ENCODE data around the gene KRTAP6-2.

The KRTAP6-2 gene

GRCh38 chr21:30563630-30564029 is 35.1 kb downstream of the KRTAP6-2 start:
- no peak for DNase-seq

- no peak for DNase-seq
These were observed 35.6 kb downstream of the KRTAP6-2 start for GRCh38 chr21:30563072-30563471.

GRCh38 chr21:30561957-30562356 is 36.7 kb downstream of the KRTAP6-2 start:
- DNase-seq = no peak

GRCh38 chr21:30561264-30561895 is 37.3 kb downstream of the KRTAP6-2 start, which contains the start of gene KRTAP19-7:
KRTAP19-7 (minus strand) TSS chr21:30561314; CDS start chr21:30561289, 25 bp downstream.
- no peak for DNase-seq

- DNase-seq = no peak
These were observed 43.6 kb downstream of the KRTAP6-2 start for GRCh38 chr21:30555095-30555494.

GRCh38 chr21:30552782-30553181 is 45.9 kb downstream of the KRTAP6-2 start:
- no peak for DNase-seq
